ENCODE results near the gene EFNA5. TPM values are rescaled to one million over a fixed set of nuclear protein-coding genes. Genes with fewer than 3 reads are reported as not detected.

The EFNA5 gene
- polyA plus RNA-seq, 1 donor from 2014 or later: 4.2 TPM

GRCh38 chr5:107668154-107669095, 2.3 kb downstream of the EFNA5 start:
- peak; percentile 1 for TF ChIP-seq POLR2AphosphoS5 (IDR thresholded peaks at IDR 0.05)
- TF ChIP-seq, protein P1, sequence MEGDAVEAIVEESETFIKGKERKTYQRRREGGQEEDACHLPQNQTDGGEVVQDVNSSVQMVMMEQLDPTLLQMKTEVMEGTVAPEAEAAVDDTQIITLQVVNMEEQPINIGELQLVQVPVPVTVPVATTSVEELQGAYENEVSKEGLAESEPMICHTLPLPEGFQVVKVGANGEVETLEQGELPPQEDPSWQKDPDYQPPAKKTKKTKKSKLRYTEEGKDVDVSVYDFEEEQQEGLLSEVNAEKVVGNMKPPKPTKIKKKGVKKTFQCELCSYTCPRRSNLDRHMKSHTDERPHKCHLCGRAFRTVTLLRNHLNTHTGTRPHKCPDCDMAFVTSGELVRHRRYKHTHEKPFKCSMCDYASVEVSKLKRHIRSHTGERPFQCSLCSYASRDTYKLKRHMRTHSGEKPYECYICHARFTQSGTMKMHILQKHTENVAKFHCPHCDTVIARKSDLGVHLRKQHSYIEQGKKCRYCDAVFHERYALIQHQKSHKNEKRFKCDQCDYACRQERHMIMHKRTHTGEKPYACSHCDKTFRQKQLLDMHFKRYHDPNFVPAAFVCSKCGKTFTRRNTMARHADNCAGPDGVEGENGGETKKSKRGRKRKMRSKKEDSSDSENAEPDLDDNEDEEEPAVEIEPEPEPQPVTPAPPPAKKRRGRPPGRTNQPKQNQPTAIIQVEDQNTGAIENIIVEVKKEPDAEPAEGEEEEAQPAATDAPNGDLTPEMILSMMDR (IDR thresholded peaks at IDR 0.05; ENCODE audit: poor library complexity, severe bottlenecking): no peak
- Histone ChIP-seq H3K9me3 (ENCODE audit: low read length) (no peaks in the 10 kb centered on the region), H3K4me2 (ENCODE audit: low read length) (peak overlapping the region; percentile 44), H3K27me3 (ENCODE audit: insufficient read depth, low read depth, low read length) (no peaks in the 10 kb centered on the region), H3K4me3 (ENCODE audit: low read length) (peak overlapping the region; percentile 80), H4K20me1 (ENCODE audit: insufficient read depth) (no peaks in the 10 kb centered on the region), H3K79me2 (replicated peaks; ENCODE audit: insufficient read depth, low read length) (peaks cover 77% of the 10 kb centered on the region), H3K36me3 (ENCODE audit: insufficient read depth, low read length) (no peaks in the 10 kb centered on the region), H3K27ac (ENCODE audit: low read length) (no peak overlapping the region), H2AFZ (ENCODE audit: low read depth, low read length) (no peak overlapping the region), H3K9ac (ENCODE audit: low read length) (peak overlapping the region; percentile 75), H3F3A (ENCODE audit: insufficient read depth, low read length, poor library complexity, severe bottlenecking) (no peaks in the 10 kb centered on the region), H3K9me2 (ENCODE audit: insufficient read depth, low read length) (no peaks in the 10 kb centered on the region)

GRCh38 chr5:107666051-107666655, 4.6 kb downstream of the EFNA5 start:
- Histone ChIP-seq H3K4me3 (ENCODE audit: low read length) (no peak overlapping the region), H2AFZ (ENCODE audit: low read depth, low read length) (no peak overlapping the region), H3K27ac (ENCODE audit: low read length) (no peak overlapping the region), H3K9ac (ENCODE audit: low read length) (no peak overlapping the region), H3K9me2 (ENCODE audit: insufficient read depth, low read length) (no peaks in the 10 kb centered on the region), H3K4me2 (ENCODE audit: low read length) (no peak overlapping the region), H3K27me3 (ENCODE audit: insufficient read depth, low read depth, low read length) (no peaks in the 10 kb centered on the region), H3K9me3 (ENCODE audit: low read length) (no peaks in the 10 kb centered on the region), H3K79me2 (replicated peaks; ENCODE audit: insufficient read depth, low read length) (peaks cover 89% of the 10 kb centered on the region), H3F3A (ENCODE audit: insufficient read depth, low read length, poor library complexity, severe bottlenecking) (no peaks in the 10 kb centered on the region), H4K20me1 (ENCODE audit: insufficient read depth) (no peaks in the 10 kb centered on the region), H3K36me3 (ENCODE audit: insufficient read depth, low read length) (no peaks in the 10 kb centered on the region)
- TF ChIP-seq POLR2AphosphoS5 (IDR thresholded peaks at IDR 0.05) (no peak), EZH2 (IDR thresholded peaks at IDR 0.05; ENCODE audit: borderline replicate concordance, insufficient read depth, low read length, poor library complexity, severe bottlenecking) (no peak), REST (IDR thresholded peaks at IDR 0.05; ENCODE audit: borderline replicate concordance) (no peak)
- TF ChIP-seq, protein P1 (IDR thresholded peaks at IDR 0.05; ENCODE audit: poor library complexity, severe bottlenecking): no peak

All from neural cell (in vitro differentiated cells).